IPS DF 4.7 (cell line): ENCODE results near the gene MAZ.
A peak's percentile ranks its signal among the peaks of the same experiment; 100 is the strongest.
"Not testable (repeated sequence)": the region's sequence is repeated elsewhere in the genome, so short reads cannot be mapped to it uniquely, and the experiment has no call there.

Source experiments
- DNase-seq: peaks from one replicate; pipeline ENCODE4 v3.0.0-alpha.2; 2013; ENCODE audit warnings: low spot score; ENCODE audit errors: extremely low read depth

Gene MAZ

GRCh38 chr16:29784157-29784556, 22.2 kb upstream of the MAZ start:
- DNase-seq = no peak

GRCh38 chr16:29784901-29785500, 21.3 kb upstream of the MAZ start:
- no peak for DNase-seq

GRCh38 chr16:29787155-29787554, 19.2 kb upstream of the MAZ start:
- not testable (repeated sequence) for DNase-seq

GRCh38 chr16:29789775-29790182, 16.6 kb upstream of the MAZ start:
- no peak for DNase-seq

DNA sequence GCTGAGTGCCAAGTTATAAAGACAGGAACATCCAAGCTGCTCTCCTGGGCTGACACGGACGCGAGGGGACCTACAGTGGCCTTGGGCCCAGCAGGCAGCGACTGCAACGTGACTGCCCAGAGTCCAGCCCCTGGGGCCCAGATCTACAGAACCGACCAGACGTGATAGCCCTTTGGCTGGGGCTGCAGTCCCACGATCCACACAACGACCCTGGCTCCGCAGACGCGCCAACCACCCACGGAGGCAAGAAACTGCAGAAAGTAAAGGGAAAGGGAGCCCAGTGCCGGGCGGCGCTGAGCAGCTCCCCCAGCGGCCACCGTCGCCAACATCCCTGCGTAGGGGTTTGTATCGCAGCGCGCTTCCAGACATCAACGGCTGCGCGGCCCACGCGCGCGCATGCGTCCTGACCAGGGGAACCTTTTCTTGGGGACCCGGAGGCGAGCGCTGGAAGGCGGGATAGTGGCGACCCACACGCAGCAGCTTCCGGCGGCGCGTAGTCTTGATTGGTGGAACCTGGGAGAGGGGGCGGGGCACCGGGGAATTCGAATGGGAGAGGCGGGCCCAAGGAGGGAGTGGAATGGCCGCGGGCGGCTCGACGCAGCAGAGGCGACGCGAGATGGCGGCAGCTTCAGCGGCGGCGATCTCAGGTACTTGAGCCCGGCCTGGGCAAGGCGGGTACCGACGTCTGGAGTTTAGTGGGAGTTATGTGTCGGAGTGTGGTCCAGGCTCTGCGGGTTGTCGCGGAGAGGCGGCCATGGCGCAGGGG, 16.0 kb upstream of the MAZ start, which contains the start of gene KIF22:
KIF22 (plus strand) TSS at position 569 of the 766 bp plus-strand sequence; CDS start at position 578, 9 bp downstream.
- peak; percentile 92 for DNase-seq

DNA sequence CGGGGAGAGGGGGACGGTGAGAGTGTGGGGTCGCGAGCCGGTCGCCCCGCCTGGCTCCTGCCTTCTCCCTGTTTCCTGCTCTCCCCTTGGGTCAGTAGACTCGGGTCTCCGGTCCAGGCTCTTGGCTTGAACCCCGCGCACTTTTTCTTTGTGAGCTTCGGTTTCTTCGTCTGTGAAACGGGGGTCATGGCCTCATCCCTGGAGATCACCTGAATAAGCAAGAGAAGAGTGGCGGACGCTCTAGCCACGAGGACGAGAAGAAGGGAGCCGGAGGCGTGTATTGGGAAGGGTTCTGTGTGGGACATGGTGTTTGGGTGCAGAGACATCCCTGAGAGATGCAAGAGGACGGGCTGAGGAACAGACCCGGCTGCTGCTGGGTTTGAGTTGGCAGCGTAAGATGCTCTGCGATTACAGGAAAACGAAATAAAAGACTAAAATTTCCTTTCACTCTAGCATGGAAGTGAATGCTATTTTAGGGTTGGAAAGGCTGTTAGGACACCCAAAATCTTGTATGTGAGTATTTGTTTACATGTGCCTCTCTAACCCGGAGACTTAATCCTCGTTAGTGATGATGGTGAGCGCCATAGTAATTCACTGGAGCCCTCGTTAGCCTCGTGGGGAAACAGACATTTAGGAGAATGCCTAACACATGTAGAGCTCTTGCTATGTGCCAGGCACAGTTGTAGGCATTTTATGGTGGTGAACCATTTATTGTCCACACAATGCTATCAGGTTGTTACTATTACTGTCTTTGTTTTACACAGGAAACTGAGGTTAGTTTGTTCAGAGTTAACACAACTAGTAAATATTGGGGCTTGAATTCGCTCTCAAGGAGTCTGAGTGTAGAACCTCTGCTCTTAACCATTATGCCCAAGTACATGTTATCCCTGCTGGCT, 15.1 kb upstream of the MAZ start:
- no peak for DNase-seq

GRCh38 chr16:29791845-29792807, 14.2 kb upstream of the MAZ start:
- no peak for DNase-seq

DNA sequence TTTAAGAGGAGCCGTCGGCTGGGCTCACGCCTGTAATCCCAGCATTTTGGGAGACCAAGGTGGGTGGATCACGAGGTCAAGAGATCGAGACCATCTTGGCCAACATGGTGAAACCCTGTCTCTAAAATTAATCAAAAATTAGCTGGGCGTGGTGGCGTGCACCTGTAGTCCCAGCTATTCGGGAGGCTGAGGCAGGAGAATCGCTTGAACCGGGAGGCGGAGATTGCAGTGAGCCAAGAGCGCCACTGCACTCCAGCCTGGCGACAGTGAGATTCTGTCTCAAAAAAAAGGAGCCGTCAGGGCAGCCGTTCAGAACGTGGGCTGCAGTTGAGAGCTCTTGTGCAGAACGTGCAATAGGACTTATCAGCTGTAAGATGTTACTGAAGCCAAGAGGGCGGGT, 13.2 kb upstream of the MAZ start:
- not testable (repeated sequence) for DNase-seq

GRCh38 chr16:29794231-29794710, 12.1 kb upstream of the MAZ start:
- no peak for DNase-seq

- no peak for DNase-seq
These were observed 3.9 kb upstream of the MAZ start for GRCh38 chr16:29802416-29802935.

GRCh38 chr16:29804020-29804419, 2.3 kb upstream of the MAZ start:
- DNase-seq = no peak

DNA sequence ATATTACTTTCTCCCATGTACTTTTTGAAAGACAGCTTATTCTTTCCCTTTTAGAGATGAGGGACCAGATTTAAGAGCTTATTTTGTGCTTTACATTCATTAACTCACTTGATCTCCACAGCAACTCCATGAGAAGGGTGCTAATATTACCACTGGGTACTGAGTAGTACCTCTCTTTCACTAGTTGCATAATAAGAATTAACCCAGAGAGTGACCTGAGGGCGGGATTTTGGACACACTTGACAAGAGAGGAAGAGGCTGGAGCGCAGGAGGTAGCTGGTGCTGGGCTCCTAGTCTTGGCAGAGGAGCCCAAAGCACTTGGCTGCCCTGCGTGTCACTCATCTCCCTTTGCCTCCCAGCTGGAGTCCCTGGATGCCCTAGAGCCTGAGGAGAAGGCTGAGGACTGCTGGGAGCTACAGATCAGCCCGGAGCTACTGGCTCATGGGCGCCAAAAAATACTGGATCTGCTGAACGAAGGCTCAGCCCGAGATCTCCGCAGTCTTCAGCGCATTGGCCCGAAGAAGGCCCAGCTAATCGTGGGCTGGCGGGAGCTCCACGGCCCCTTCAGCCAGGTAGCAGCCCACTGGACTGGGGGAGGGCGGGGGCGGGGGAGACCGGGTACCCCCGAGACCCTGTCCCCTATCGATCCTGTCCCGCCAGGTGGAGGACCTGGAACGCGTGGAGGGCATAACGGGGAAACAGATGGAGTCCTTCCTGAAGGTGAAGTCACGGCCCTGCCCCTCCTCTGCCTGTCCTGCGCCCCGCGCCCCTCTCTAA, 1.7 kb upstream of the MAZ start:
- DNase-seq = no peak

DNA sequence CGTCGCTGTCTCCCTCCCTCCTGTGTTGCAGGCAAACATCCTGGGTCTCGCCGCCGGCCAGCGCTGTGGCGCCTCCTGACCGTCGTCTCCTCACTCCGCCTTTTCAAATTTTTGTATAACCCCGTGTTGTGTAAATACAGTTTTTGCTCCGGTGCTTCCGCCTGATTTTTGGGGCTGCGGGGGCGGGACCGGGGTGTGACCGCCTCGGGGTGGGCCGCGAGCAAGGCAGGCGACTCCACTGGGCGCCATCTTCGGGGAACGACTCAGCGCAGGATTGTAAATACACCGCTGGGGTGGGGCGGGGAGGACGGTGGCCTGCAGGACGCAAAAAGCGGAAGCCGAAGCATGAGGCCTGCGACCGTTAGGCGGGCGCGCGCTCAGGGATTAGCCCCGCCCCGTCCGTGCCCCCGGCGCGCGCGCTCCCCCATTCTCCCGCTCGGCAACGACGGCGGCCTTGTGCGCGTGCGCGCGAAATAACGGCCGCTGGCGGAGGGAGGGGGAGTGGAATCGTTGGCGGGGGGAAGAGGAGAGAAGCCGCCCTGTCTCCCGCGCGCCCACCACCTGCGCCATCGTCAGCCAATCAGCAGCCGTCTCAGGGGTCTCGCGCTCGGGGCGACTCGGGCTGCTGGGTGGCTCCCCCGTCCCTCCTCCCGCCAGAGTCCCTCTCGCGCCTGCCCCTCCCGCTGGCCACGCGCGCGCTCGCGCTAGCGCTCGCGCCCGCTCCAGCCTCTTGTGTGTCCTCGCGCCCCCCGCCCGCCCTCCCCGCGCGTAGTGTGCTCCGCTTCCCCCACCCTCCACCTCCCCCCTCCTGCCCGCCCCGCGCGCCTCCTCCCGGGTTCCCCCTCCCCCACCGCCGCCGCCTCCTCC, 864 bp upstream of the MAZ start:
- no peak for DNase-seq

DNA sequence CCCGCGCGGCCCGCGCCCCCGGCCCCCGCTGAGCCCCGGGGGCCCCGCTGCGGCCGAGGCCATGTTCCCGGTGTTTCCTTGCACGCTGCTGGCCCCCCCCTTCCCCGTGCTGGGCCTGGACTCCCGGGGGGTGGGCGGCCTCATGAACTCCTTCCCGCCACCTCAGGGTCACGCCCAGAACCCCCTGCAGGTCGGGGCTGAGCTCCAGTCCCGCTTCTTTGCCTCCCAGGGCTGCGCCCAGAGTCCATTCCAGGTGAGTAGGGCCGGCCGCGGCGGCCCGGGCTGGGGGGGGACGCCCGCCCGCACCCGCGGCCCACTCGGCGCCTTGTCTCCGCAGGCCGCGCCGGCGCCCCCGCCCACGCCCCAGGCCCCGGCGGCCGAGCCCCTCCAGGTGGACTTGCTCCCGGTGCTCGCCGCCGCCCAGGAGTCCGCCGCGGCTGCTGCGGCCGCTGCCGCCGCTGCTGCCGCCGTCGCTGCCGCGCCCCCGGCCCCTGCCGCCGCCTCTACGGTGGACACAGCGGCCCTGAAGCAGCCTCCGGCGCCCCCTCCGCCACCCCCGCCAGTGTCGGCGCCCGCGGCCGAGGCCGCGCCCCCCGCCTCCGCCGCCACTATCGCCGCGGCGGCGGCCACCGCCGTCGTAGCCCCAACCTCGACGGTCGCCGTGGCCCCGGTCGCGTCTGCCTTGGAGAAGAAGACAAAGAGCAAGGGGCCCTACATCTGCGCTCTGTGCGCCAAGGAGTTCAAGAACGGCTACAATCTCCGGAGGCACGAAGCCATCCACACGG, 504 bp downstream of the MAZ start:
- no peak for DNase-seq

- no peak for DNase-seq
These were observed 1.3 kb downstream of the MAZ start for GRCh38 chr16:29807426-29808218.

DNA sequence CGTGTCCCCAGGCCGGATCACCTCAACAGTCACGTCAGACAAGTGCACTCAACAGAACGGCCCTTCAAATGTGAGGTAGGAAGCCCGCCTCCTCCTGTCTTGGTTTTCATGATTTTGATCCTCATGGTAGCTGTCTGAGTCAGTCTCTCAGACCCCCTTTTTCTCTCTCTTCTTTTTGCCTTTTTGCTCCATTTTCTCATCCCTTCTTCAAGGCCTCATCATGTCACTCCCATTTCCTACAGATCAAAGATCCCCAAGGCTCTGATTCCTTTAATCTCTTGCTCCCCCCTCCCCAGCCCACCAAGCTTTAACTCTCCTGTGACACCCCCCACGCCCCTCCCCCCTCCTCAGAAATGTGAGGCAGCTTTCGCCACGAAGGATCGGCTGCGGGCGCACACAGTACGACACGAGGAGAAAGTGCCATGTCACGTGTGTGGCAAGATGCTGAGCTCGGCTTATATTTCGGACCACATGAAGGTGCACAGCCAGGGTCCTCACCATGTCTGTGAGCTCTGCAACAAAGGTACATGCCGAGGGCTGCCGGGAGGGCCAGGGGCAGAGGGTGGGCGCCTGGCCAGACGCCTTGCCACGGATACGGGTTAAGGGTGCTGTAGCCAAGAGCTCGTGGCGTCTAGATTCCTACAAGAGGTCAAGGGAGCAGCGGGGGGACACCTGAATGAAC, 2.0 kb downstream of the MAZ start:
- DNase-seq = no peak
